Central memory CD8-positive, alpha-beta T cell (primary cell): Measurements from ENCODE around the gene L3MBTL1.

Source experiments
- ATAC-seq: fragments of 150-1000 bp; cut with Tn5 transposase; replicated peaks from 2 replicates; pipeline ENCODE4 v1.10.0; 2022; ENCODE audit warnings: mild to moderate bottlenecking, moderate FRiP score, moderate number of reproducible peaks; ENCODE audit not compliant: poor library complexity, severe bottlenecking; ENCODE audit errors: extremely low read depth
- DNase-seq, 2 donors: peaks; one replicate each; pipeline ENCODE4 v3.0.0; 2021; ENCODE audit warnings: low spot score in 2 of 2
- H3K27ac Mint-ChIP-seq: one replicate; pipeline ENCODE4 v1.8.0; 2022; ENCODE audit warnings: low read depth, mild to moderate bottlenecking, moderate library complexity, mixed read lengths
- H3K27me3 Mint-ChIP-seq: one replicate; pipeline ENCODE4 v1.8.0; 2022; ENCODE audit warnings: mixed read lengths
- H3K36me3 Mint-ChIP-seq: one replicate; pipeline ENCODE4 v1.8.0; 2022; ENCODE audit warnings: mild to moderate bottlenecking, moderate library complexity, mixed read lengths; ENCODE audit not compliant: insufficient read depth
- H3K4me1 Mint-ChIP-seq: one replicate; pipeline ENCODE4 v1.8.0; 2022; ENCODE audit warnings: mixed read lengths
- H3K4me3 Mint-ChIP-seq: one replicate; pipeline ENCODE4 v1.8.0; 2022; ENCODE audit warnings: mild to moderate bottlenecking, moderate library complexity, mixed read lengths
- H3K9me3 Mint-ChIP-seq: one replicate; pipeline ENCODE4 v1.8.0; 2022; ENCODE audit warnings: mixed read lengths

L3MBTL1 gene

GRCh38 chr20:43507150-43508080 lies at the start of gene L3MBTL1:
TSS of gene L3MBTL1 (plus strand) at chr20:43507697. CDS start at chr20:43513504, 5,807 bp downstream.
- Mint-ChIP-seq H3K4me1 (no peaks in the 10 kb centered on the region), H3K4me3 (peak within 1 kb of the TSS; percentile 55), H3K27me3 (peaks cover 67% of the 10 kb centered on the region), H3K9me3 (no peaks in the 10 kb centered on the region), H3K27ac (no peak within 1 kb of the TSS), H3K36me3 (no peaks in the 10 kb centered on the region)
- ATAC-seq (no peak), DNase-seq (no peak)

- no peak for DNase-seq
- Mint-ChIP-seq H3K27me3 (peaks cover 22% of the 10 kb centered on the region), H3K36me3 (peaks cover 56% of the 10 kb centered on the region), H3K4me3 (peak overlapping the region; percentile 95), H3K27ac (peak overlapping the region; percentile 94), H3K4me1 (peaks cover 38% of the 10 kb centered on the region), H3K9me3 (no peaks in the 10 kb centered on the region)
- ATAC-seq = peak; percentile 5
Observed at GRCh38 chr20:43458422-43458924, 49.0 kb upstream of the L3MBTL1 start.

- Mint-ChIP-seq H3K9me3 (no peaks in the 10 kb centered on the region), H3K27me3 (peaks cover 14% of the 10 kb centered on the region), H3K4me1 (peaks cover 40% of the 10 kb centered on the region), H3K36me3 (peaks cover 64% of the 10 kb centered on the region), H3K4me3 (peak overlapping the region; percentile 95), H3K27ac (peak overlapping the region; percentile 94)
- DNase-seq (no peak), ATAC-seq (no peak)
Observed at GRCh38 chr20:43459022-43459942, 48.2 kb upstream of the L3MBTL1 start.

GRCh38 chr20:43460172-43460829 lies 47.2 kb upstream of the L3MBTL1 start:
- peak overlapping the region; percentile 16 for H3K4me3 Mint-ChIP-seq
- H3K27me3 Mint-ChIP-seq = peaks cover 4% of the 10 kb centered on the region
- ATAC-seq (no peak), DNase-seq (no peak)
- peaks cover 40% of the 10 kb centered on the region for H3K4me1 Mint-ChIP-seq
- peaks cover 73% of the 10 kb centered on the region for H3K36me3 Mint-ChIP-seq
- H3K27ac Mint-ChIP-seq = peak overlapping the region; percentile 35
- H3K9me3 Mint-ChIP-seq = no peaks in the 10 kb centered on the region

- H3K27me3 Mint-ChIP-seq = no peaks in the 10 kb centered on the region
- H3K9me3 Mint-ChIP-seq = no peaks in the 10 kb centered on the region
- ATAC-seq (no peak), DNase-seq (no peak)
- H3K4me1 Mint-ChIP-seq = peaks cover 40% of the 10 kb centered on the region
- H3K4me3 Mint-ChIP-seq = no peak overlapping the region
- peaks cover 77% of the 10 kb centered on the region for H3K36me3 Mint-ChIP-seq
- peak overlapping the region; percentile 35 for H3K27ac Mint-ChIP-seq
Observed at GRCh38 chr20:43460830-43461200, 46.7 kb upstream of the L3MBTL1 start.

- Mint-ChIP-seq H3K4me3 (no peak overlapping the region), H3K9me3 (no peaks in the 10 kb centered on the region), H3K27me3 (no peaks in the 10 kb centered on the region), H3K4me1 (peaks cover 34% of the 10 kb centered on the region), H3K36me3 (peaks cover 81% of the 10 kb centered on the region), H3K27ac (no peak overlapping the region)
- ATAC-seq (no peak), DNase-seq (no peak)
Observed at GRCh38 chr20:43461894-43462659, 45.4 kb upstream of the L3MBTL1 start.

- no peaks in the 10 kb centered on the region for H3K27me3 Mint-ChIP-seq
- no peak for ATAC-seq
- H3K36me3 Mint-ChIP-seq = peaks cover 76% of the 10 kb centered on the region
- DNase-seq = no peak
- H3K4me3 Mint-ChIP-seq = no peak overlapping the region
- peak overlapping the region; percentile 47 for H3K27ac Mint-ChIP-seq
- H3K4me1 Mint-ChIP-seq = peaks cover 29% of the 10 kb centered on the region
- no peaks in the 10 kb centered on the region for H3K9me3 Mint-ChIP-seq
Observed at GRCh38 chr20:43462660-43463526, 44.6 kb upstream of the L3MBTL1 start.

- ATAC-seq (no peak), DNase-seq (no peak)
- no peaks in the 10 kb centered on the region for H3K9me3 Mint-ChIP-seq
- peaks cover 74% of the 10 kb centered on the region for H3K36me3 Mint-ChIP-seq
- H3K4me3 Mint-ChIP-seq = no peak overlapping the region
- peak overlapping the region; percentile 47 for H3K27ac Mint-ChIP-seq
- peaks cover 28% of the 10 kb centered on the region for H3K4me1 Mint-ChIP-seq
- H3K27me3 Mint-ChIP-seq = no peaks in the 10 kb centered on the region
Observed at GRCh38 chr20:43463527-43464218, 43.8 kb upstream of the L3MBTL1 start.

- peaks cover 23% of the 10 kb centered on the region for H3K4me1 Mint-ChIP-seq
- peaks cover 68% of the 10 kb centered on the region for H3K36me3 Mint-ChIP-seq
- no peaks in the 10 kb centered on the region for H3K9me3 Mint-ChIP-seq
- ATAC-seq (no peak), DNase-seq (no peak)
- no peak overlapping the region for H3K27ac Mint-ChIP-seq
- no peak overlapping the region for H3K4me3 Mint-ChIP-seq
- H3K27me3 Mint-ChIP-seq = no peaks in the 10 kb centered on the region
Observed at GRCh38 chr20:43464219-43464790, 43.2 kb upstream of the L3MBTL1 start.

GRCh38 chr20:43465625-43465943 lies 41.9 kb upstream of the L3MBTL1 start:
- no peak for ATAC-seq
- no peaks in the 10 kb centered on the region for H3K27me3 Mint-ChIP-seq
- H3K36me3 Mint-ChIP-seq = peaks cover 64% of the 10 kb centered on the region
- H3K4me1 Mint-ChIP-seq = peaks cover 11% of the 10 kb centered on the region
- DNase-seq = no peak
- no peaks in the 10 kb centered on the region for H3K9me3 Mint-ChIP-seq
- no peak overlapping the region for H3K4me3 Mint-ChIP-seq
- peak overlapping the region; percentile 44 for H3K27ac Mint-ChIP-seq
